IMR-90 (cell line): Measurements from ENCODE around the gene HBM. TPM values are rescaled to one million over a fixed set of nuclear protein-coding genes. Genes with fewer than 3 reads are reported as not detected.

Experiments
- ATAC-seq: fragments of 200-7000 bp; cut with Tn5 transposase; 2 replicates; pipeline ENCODE4 v1.9.1; 2020; ENCODE audit warnings: low read depth, mild to moderate bottlenecking, moderate library complexity
- BruUV-seq: library from RNA; stranded (reverse); fragments of 400-500 nt; replicated peaks from 2 replicates; lab custom pipeline; 2021; lab: Mats Ljungman, UMichigan
- CTCF ChIA-PET: fragments of 300-600 bp; formaldehyde crosslinking; extraction: SDS; loops from one replicate; lab custom pipeline; 2021; ENCODE audit warnings: antibody characterized with exemption; lab: Yijun Ruan, JAX
- POLR2A ChIA-PET: fragments of 300-600 bp; sonication (Branson Sonifier 250); formaldehyde crosslinking; loops from one replicate; lab custom pipeline; 2022; ENCODE audit warnings: antibody characterized with exemption; ENCODE audit not compliant: unreplicated experiment; lab: Charles Lee
- DNase-seq: peaks from one replicate; pipeline ENCODE4 v3.0.0; 2013
- H2AFZ ChIP-seq: replicated peaks from 2 replicates; pipeline ENCODE3; 2013; ENCODE audit warnings: low read length, mild to moderate bottlenecking; ENCODE audit not compliant: poor library complexity
- H2AK5ac ChIP-seq: 2 replicates; pipeline ENCODE4 v1.6.1; 2013; ENCODE audit warnings: low read depth, low read length, inconsistent platforms
- H2AK9ac ChIP-seq: replicated peaks from 2 replicates; pipeline ENCODE3; 2013; ENCODE audit warnings: mild to moderate bottlenecking, low read depth, low read length, moderate library complexity; ENCODE audit not compliant: poor library complexity
- H2BK120ac ChIP-seq: 2 replicates; pipeline ENCODE4 v1.6.1; 2013; ENCODE audit warnings: low read depth, low read length, inconsistent platforms
- H2BK15ac ChIP-seq: 3 replicates; pipeline ENCODE4 v1.6.1; 2013; ENCODE audit warnings: low read depth, low read length, inconsistent platforms
- H2BK20ac ChIP-seq: 2 replicates; pipeline ENCODE4 v1.6.1; 2013; ENCODE audit warnings: low read depth, mild to moderate bottlenecking, inconsistent platforms, low read length, moderate library complexity
- H2BK5ac ChIP-seq: 2 replicates; pipeline ENCODE4 v1.6.1; 2013; ENCODE audit warnings: mild to moderate bottlenecking, low read depth, low read length, inconsistent platforms; ENCODE audit not compliant: poor library complexity, severe bottlenecking
- H3K14ac ChIP-seq: replicated peaks from 2 replicates; pipeline ENCODE4 v1.6.1; 2013; ENCODE audit warnings: low read depth, low read length, inconsistent platforms
- H3K18ac ChIP-seq: 2 replicates; pipeline ENCODE4 v1.6.1; 2013; ENCODE audit warnings: low read depth, low read length, control low read depth
- H3K23ac ChIP-seq: 2 replicates; pipeline ENCODE4 v1.6.1; 2013; ENCODE audit warnings: low read depth, low read length, inconsistent platforms
- H3K27ac ChIP-seq: 2 replicates; pipeline ENCODE4 v1.5.1; 2013; ENCODE audit warnings: mild to moderate bottlenecking, control low read depth, low read length; ENCODE audit not compliant: insufficient read depth
- H3K27me3 ChIP-seq: 2 replicates; pipeline ENCODE4 v1.6.1; 2013; ENCODE audit warnings: low read length; ENCODE audit not compliant: control insufficient read depth, insufficient read depth
- H3K36me3 ChIP-seq: 2 replicates; pipeline ENCODE4 v1.6.1; 2013; ENCODE audit warnings: low read length, mixed read lengths; ENCODE audit not compliant: control insufficient read depth, insufficient read depth
- H3K4ac ChIP-seq: 2 replicates; pipeline ENCODE4 v1.6.1; 2013; ENCODE audit warnings: low read depth, low read length, inconsistent platforms
- H3K4me1 ChIP-seq: 2 replicates; pipeline ENCODE4 v1.6.1; 2013; ENCODE audit warnings: low read length, mixed read lengths; ENCODE audit not compliant: control insufficient read depth, insufficient read depth
- H3K4me2 ChIP-seq: 2 replicates; pipeline ENCODE4 v1.6.1; 2013; ENCODE audit warnings: low read depth, mild to moderate bottlenecking, control low read depth, low read length, moderate library complexity
- H3K4me3 ChIP-seq: 2 replicates; pipeline ENCODE4 v1.5.1; 2013; ENCODE audit warnings: low read depth, mild to moderate bottlenecking, control low read depth, low read length, moderate library complexity; ENCODE audit not compliant: insufficient read depth
- H3K56ac ChIP-seq: 2 replicates; pipeline ENCODE4 v1.6.1; 2013; ENCODE audit warnings: low read length, inconsistent platforms; ENCODE audit not compliant: insufficient read depth; ENCODE audit errors: extremely low read depth
- H3K79me1 ChIP-seq, 2 experiments: 2 replicates each; pipeline ENCODE4 v1.6.1; 2013; ENCODE audit warnings: low read length in 2 of 2, inconsistent platforms in 1 of 2, low read depth in 1 of 2
- H3K9ac ChIP-seq: 2 replicates; pipeline ENCODE4 v1.6.1; 2013; ENCODE audit warnings: low read depth, low read length, control low read depth
- H3K9me1 ChIP-seq: 2 replicates; pipeline ENCODE4 v1.6.1; 2013; ENCODE audit warnings: low read length, inconsistent platforms; ENCODE audit not compliant: insufficient read depth
- H3K9me3 ChIP-seq: 2 replicates; pipeline ENCODE4 v1.6.1; 2013; ENCODE audit warnings: low read length; ENCODE audit not compliant: control insufficient read depth, insufficient read depth
- H4K20me1 ChIP-seq: 2 replicates; pipeline ENCODE4 v1.6.1; 2013; ENCODE audit warnings: low read length, inconsistent platforms; ENCODE audit not compliant: insufficient read depth
- H4K5ac ChIP-seq: 2 replicates; pipeline ENCODE4 v1.6.1; 2013; ENCODE audit warnings: mild to moderate bottlenecking, low read depth, low read length, control low read depth
- H4K8ac ChIP-seq, 2 experiments: 2 replicates each; pipeline ENCODE4 v1.6.1; 2013; ENCODE audit warnings: low read depth in 2 of 2, low read length in 2 of 2, control low read depth in 1 of 2, inconsistent platforms in 1 of 2
- H4K91ac ChIP-seq: 2 replicates; pipeline ENCODE4 v1.6.1; 2013; ENCODE audit warnings: low read depth, low read length, inconsistent platforms; ENCODE audit not compliant: insufficient read depth
- CHD1 ChIP-seq: IDR thresholded peaks from 2 replicates; pipeline ENCODE4 v1.6.1; 2012; ENCODE audit warnings: low read depth, low read length, improper control_type of control experiment
- MAFK ChIP-seq: IDR thresholded peaks from 2 replicates; pipeline ENCODE4 v1.6.1; 2012; ENCODE audit warnings: low read depth, low read length, improper control_type of control experiment
- MAZ ChIP-seq: IDR thresholded peaks from 2 replicates; pipeline ENCODE4 v1.6.1; 2012; ENCODE audit warnings: low read depth, mild to moderate bottlenecking, low read length, improper control_type of control experiment, moderate library complexity, borderline replicate concordance
- RAD21 ChIP-seq: IDR thresholded peaks from 2 replicates; pipeline ENCODE4 v1.6.1; 2012; ENCODE audit warnings: low read length, improper control_type of control experiment
- RFX5 ChIP-seq: IDR thresholded peaks from 2 replicates; pipeline ENCODE4 v1.8.0; 2012; ENCODE audit warnings: low read depth, mild to moderate bottlenecking, low read length, moderate library complexity
- WGBS, 2 experiments: methylation state at CpG; one replicate each; pipeline versions ENCODE4 v1.1.5 to v1.1.7; 2013; ENCODE audit warnings: missing lambda C conversion rate in 2 of 2; ENCODE audit not compliant: insufficient read length in 1 of 2; ENCODE audit errors: extremely low coverage in 2 of 2; 5-methylcytosine and 5-hydroxymethylcytosine counted together
- dilution Hi-C: fragments of 300-500 bp; cut with HindIII; formaldehyde crosslinking; loops from one replicate; pipeline ENCODE4 v1.14.3; 2018; ENCODE audit warnings: low sequenced_read_pairs; ENCODE audit not compliant: unreplicated experiment
- in situ Hi-C: fragments of 300-500 bp; cut with MboI; formaldehyde crosslinking; loops from 3 replicates; pipeline ENCODE4 v1.14.3; 2019; ENCODE audit warnings: low sequenced_read_pairs, inconsistent platforms, mixed read lengths
- intact Hi-C: fragments of 100-400 bp; cut with micrococcal nuclease; formaldehyde crosslinking; loops from 2 replicates; pipeline ENCODE4 v1.10.0; 2022
- polyA plus RNA-seq, 3 experiments: library from polyadenylated mRNA; depleted of rRNA; stranded (reverse); fragments of >200 nt; gene quantifications; 2 replicates each; pipeline ENCODE4 v1.2.3, GENCODE V29; 2012; ENCODE audit warnings: low replicate concordance in 1 of 3
- total RNA-seq: library from RNA; depleted of rRNA; stranded (reverse); fragments of >200 nt; gene quantifications from 2 replicates; pipeline ENCODE4 v1.2.3, GENCODE V29; 2012

HBM gene
- total and polyA plus RNA-seq, 2 of the 4 experiments (the other 2 are of a cell fraction) = not detected

- Histone ChIP-seq H3K79me1 (peaks cover 13 to 34% of the 10 kb centered on the region in 2 experiments), H2AK9ac (peak overlapping the region; percentile 92), H3K23ac (0 out of 2 replicates have a peak overlapping the region, but pooled peaks have one; percentile 71), H4K8ac (peak overlapping the region; percentile 95 to 96), H2BK5ac (peak overlapping the region; percentile 46), H2BK20ac (no peak overlapping the region), H4K20me1 (no peaks in the 10 kb centered on the region; the same call in 1 of the 2 replicates), H3K27ac (peak overlapping the region; percentile 96), H4K5ac (peak overlapping the region; percentile 49), H3K4me3 (peak overlapping the region; percentile 88), H3K56ac (peak overlapping the region; percentile 52; the same call in 1 of the 2 replicates), H3K9me3 (no peaks in the 10 kb centered on the region), H3K9ac (peak overlapping the region; percentile 95), H2BK15ac (no peak overlapping the region), H2AFZ (peak overlapping the region; percentile 94), H2BK120ac (no peak overlapping the region), H3K14ac (peak overlapping the region; percentile 87; the same call in 1 of the 2 replicates), H3K18ac (no peak overlapping the region; the same call in 1 of the 2 replicates), H3K4ac (peak overlapping the region; percentile 78), H4K91ac (peak overlapping the region; percentile 32; the same call in 1 of the 2 replicates), H3K4me2 (peak overlapping the region; percentile 71), H3K36me3 (no peaks in the 10 kb centered on the region), H3K9me1 (peaks cover 4% of the 10 kb centered on the region; the same call in 1 of the 2 replicates), H3K27me3 (no peaks in the 10 kb centered on the region), H3K4me1 (peaks cover 4% of the 10 kb centered on the region; the same call in 1 of the 2 replicates), H2AK5ac (peak overlapping the region; percentile 81; the same call in 1 of the 2 replicates)
- in situ Hi-C loops (no loop called here), dilution Hi-C loops (no loop called here), intact Hi-C loops (loop anchor here (5.0 kb wide), 1 partner anchor 44 kb away; the partner anchor contains the start of gene HBQ1)
- CTCF ChIA-PET = interaction anchor here (0.6 kb wide), 1 partner anchor 13 kb away, joined by 6 read pairs; no protein-coding TSS in a partner anchor
- 8% methylated on average over 12 of the region's 30 CpGs; no CpG with 5 or more reads in 1 of the 2 experiments for WGBS, 2 experiments
- no peak for TF ChIP-seq MAFK
- TF ChIP-seq RFX5 = no peak
- TF ChIP-seq MAZ = peak; percentile 27; the same call in 1 of the 2 replicates
- no peak for TF ChIP-seq CHD1
- TF ChIP-seq RAD21 = no peak
- DNase-seq (no peak), ATAC-seq (peak; percentile 28)
- POLR2A ChIA-PET = no interaction called here
- BruUV-seq = no TSS peak
Measured at GRCh38 chr16:138049-138417, 27.7 kb upstream of the HBM start.
